Activated naive CD4-positive, alpha-beta T cell treated with anti-CD3 and anti-CD28 coated beads for 36 hours (primary cell): ENCODE results near the gene RBL1. TPM values are rescaled to one million over a fixed set of nuclear protein-coding genes. Genes with fewer than 3 reads are reported as not detected.
"Not testable (repeated sequence)": the region's sequence is repeated elsewhere in the genome, so short reads cannot be mapped to it uniquely, and the experiment has no call there.

Experiments used
- CTCF ChIA-PET: fragments of 350-600 bp; sonication (Branson Sonifier 250); formaldehyde crosslinking; loops from one replicate; lab custom pipeline; 2021; ENCODE audit warnings: antibody characterized with exemption; lab: Charles Lee
- DNase-seq: peaks from one replicate; pipeline ENCODE4 v3.0.0-alpha.2; 2020
- H3K27ac Mint-ChIP-seq: one replicate; pipeline ENCODE4 v1.8.0; 2021; ENCODE audit warnings: mild to moderate bottlenecking, mixed read lengths
- H3K27me3 Mint-ChIP-seq: one replicate; pipeline ENCODE4 v1.8.0; 2021; ENCODE audit warnings: low read depth, mixed read lengths
- H3K36me3 Mint-ChIP-seq: one replicate; pipeline ENCODE4 v1.8.0; 2021; ENCODE audit warnings: low read depth, mixed read lengths
- H3K4me1 Mint-ChIP-seq: one replicate; pipeline ENCODE4 v1.8.0; 2021; ENCODE audit warnings: low read depth, mixed read lengths
- H3K4me3 Mint-ChIP-seq: one replicate; pipeline ENCODE4 v1.8.0; 2021; ENCODE audit warnings: mild to moderate bottlenecking, moderate library complexity, mixed read lengths
- H3K9me3 Mint-ChIP-seq: one replicate; pipeline ENCODE4 v1.8.0; 2021; ENCODE audit warnings: mixed read lengths
- intact Hi-C: fragments of 100-400 bp; cut with micrococcal nuclease; formaldehyde crosslinking; loops from one replicate; pipeline ENCODE4 v1.15.1; 2023
- total RNA-seq, 2 experiments: library from RNA; stranded (reverse); gene quantifications; one replicate each; pipeline ENCODE4 v1.2.3, GENCODE V29; 2021

The RBL1 gene
- total RNA-seq, 2 experiments from 2014 or later = 32.9 to 36.2 TPM

- CTCF ChIA-PET = interaction anchor here (1.2 kb wide), 1 partner anchor 54 kb away, joined by 3 read pairs; no protein-coding TSS in a partner anchor
- peak; percentile 69 for DNase-seq
- H3K4me3 Mint-ChIP-seq = no peak overlapping the region
- no peaks in the 10 kb centered on the region for H3K27me3 Mint-ChIP-seq
- peak overlapping the region; percentile 59 for H3K27ac Mint-ChIP-seq
- intact Hi-C loops = no loop called here
- H3K9me3 Mint-ChIP-seq = no peaks in the 10 kb centered on the region
- H3K4me1 Mint-ChIP-seq = peaks cover 41% of the 10 kb centered on the region
- H3K36me3 Mint-ChIP-seq = no peaks in the 10 kb centered on the region
These were observed 120.5 kb downstream of the RBL1 start for GRCh38 chr20:36975099-36975818.

GRCh38 chr20:36974660-36975059 is 121.1 kb downstream of the RBL1 start:
- H3K27me3 Mint-ChIP-seq = no peaks in the 10 kb centered on the region
- peak overlapping the region; percentile 36 for H3K27ac Mint-ChIP-seq
- CTCF ChIA-PET = interaction anchor here (1.2 kb wide), 1 partner anchor 54 kb away, joined by 3 read pairs; no protein-coding TSS in a partner anchor
- peaks cover 2% of the 10 kb centered on the region for H3K36me3 Mint-ChIP-seq
- peaks cover 47% of the 10 kb centered on the region for H3K4me1 Mint-ChIP-seq
- no peaks in the 10 kb centered on the region for H3K9me3 Mint-ChIP-seq
- DNase-seq = peak; percentile 26
- H3K4me3 Mint-ChIP-seq = no peak overlapping the region
- intact Hi-C loops = loop anchor here (5.0 kb wide), 2 partner anchors 37 to 123 kb away; partner anchors contain the start of gene RBL1

- CTCF ChIA-PET = no interaction called here
These were observed 124.7 kb downstream of the RBL1 start for GRCh38 chr20:36971103-36971502.

GRCh38 chr20:36969478-36970186 is 126.2 kb downstream of the RBL1 start:
- CTCF ChIA-PET = interaction anchor here (1.2 kb wide), 1 partner anchor 134 kb away, joined by 5 read pairs; no protein-coding TSS in a partner anchor
- Mint-ChIP-seq H3K27ac (peak overlapping the region; percentile 86), H3K4me3 (peak overlapping the region; percentile 53), H3K36me3 (peaks cover 2% of the 10 kb centered on the region), H3K9me3 (no peaks in the 10 kb centered on the region), H3K4me1 (peaks cover 60% of the 10 kb centered on the region), H3K27me3 (no peaks in the 10 kb centered on the region)
- peak; percentile 67 for DNase-seq
- intact Hi-C loops = loop anchor here (1.0 to 5.0 kb wide), 3 partner anchors 32 to 128 kb away; partner anchors contain the start of gene RBL1

More at GRCh38 chr20:36971103-36971502, 124.7 kb downstream of the RBL1 start:
- H3K4me3 Mint-ChIP-seq = no peak overlapping the region
- intact Hi-C loops = loop anchor here (1.0 to 5.0 kb wide), 3 partner anchors 21 to 126 kb away; partner anchors contain the start of gene RBL1
- peaks cover 2% of the 10 kb centered on the region for H3K36me3 Mint-ChIP-seq
- H3K9me3 Mint-ChIP-seq = no peaks in the 10 kb centered on the region
- peak overlapping the region; percentile 59 for H3K27ac Mint-ChIP-seq
- DNase-seq = peak; percentile 62
- peaks cover 67% of the 10 kb centered on the region for H3K4me1 Mint-ChIP-seq
- no peaks in the 10 kb centered on the region for H3K27me3 Mint-ChIP-seq

- intact Hi-C loops = loop anchor here (1.0 kb wide), 1 partner anchor 46 kb away; no protein-coding TSS in a partner anchor
- CTCF ChIA-PET = interaction anchor here (1.2 kb wide), 1 partner anchor 133 kb away, joined by 5 read pairs; no protein-coding TSS in a partner anchor
These were observed 126.7 kb downstream of the RBL1 start for GRCh38 chr20:36969051-36969450.

GRCh38 chr20:36967636-36968035 is 128.2 kb downstream of the RBL1 start:
- intact Hi-C loops = no loop called here
- no peak for DNase-seq
- CTCF ChIA-PET = no interaction called here
- Mint-ChIP-seq H3K4me1 (peaks cover 55% of the 10 kb centered on the region), H3K9me3 (peaks cover 3% of the 10 kb centered on the region), H3K27me3 (no peaks in the 10 kb centered on the region), H3K4me3 (peak overlapping the region; percentile 4), H3K36me3 (peaks cover 5% of the 10 kb centered on the region), H3K27ac (peak overlapping the region; percentile 51)

More at GRCh38 chr20:36969051-36969450, 126.7 kb downstream of the RBL1 start:
- DNase-seq = no peak
- Mint-ChIP-seq H3K4me3 (peak overlapping the region; percentile 53), H3K27ac (peak overlapping the region; percentile 86), H3K9me3 (no peaks in the 10 kb centered on the region), H3K36me3 (peaks cover 2% of the 10 kb centered on the region), H3K27me3 (no peaks in the 10 kb centered on the region), H3K4me1 (peaks cover 58% of the 10 kb centered on the region)

- H3K9me3 Mint-ChIP-seq, DNase-seq, H3K4me3 Mint-ChIP-seq, H3K27me3 Mint-ChIP-seq, H3K36me3 Mint-ChIP-seq, H3K27ac Mint-ChIP-seq, intact Hi-C loops: not testable (repeated sequence)
- CTCF ChIA-PET = interaction anchor here (0.9 kb wide), 1 partner anchor 12 kb away, joined by 4 read pairs; no protein-coding TSS in a partner anchor
- H3K4me1 Mint-ChIP-seq = peaks cover 53% of the 10 kb centered on the region
These were observed 128.8 kb downstream of the RBL1 start for GRCh38 chr20:36966965-36967364.

- peaks cover 22% of the 10 kb centered on the region for H3K4me1 Mint-ChIP-seq
- intact Hi-C loops, H3K27me3 Mint-ChIP-seq, H3K9me3 Mint-ChIP-seq, H3K4me3 Mint-ChIP-seq, H3K36me3 Mint-ChIP-seq, H3K27ac Mint-ChIP-seq, DNase-seq: not testable (repeated sequence)
- CTCF ChIA-PET = interaction anchor here (0.6 kb wide), 1 partner anchor 79 kb away, joined by 3 read pairs; no protein-coding TSS in a partner anchor
These were observed 133.3 kb downstream of the RBL1 start for GRCh38 chr20:36962354-36962941.

GRCh38 chr20:36959242-36959641 is 136.6 kb downstream of the RBL1 start:
- Mint-ChIP-seq H3K27ac (no peak overlapping the region), H3K36me3 (peaks cover 5% of the 10 kb centered on the region), H3K9me3 (peaks cover 6% of the 10 kb centered on the region), H3K4me1 (peaks cover 26% of the 10 kb centered on the region), H3K4me3 (no peak overlapping the region), H3K27me3 (no peaks in the 10 kb centered on the region)
- DNase-seq = no peak
- CTCF ChIA-PET = interaction anchor here (0.7 kb wide), 1 partner anchor 540 kb away, joined by 3 read pairs; no protein-coding TSS in a partner anchor
- intact Hi-C loops = no loop called here

GRCh38 chr20:36957875-36958667 is 137.7 kb downstream of the RBL1 start:
- H3K36me3 Mint-ChIP-seq = peaks cover 5% of the 10 kb centered on the region
- peaks cover 6% of the 10 kb centered on the region for H3K9me3 Mint-ChIP-seq
- CTCF ChIA-PET = interaction anchor here (0.6 kb wide), 1 partner anchor 26 kb away, joined by 3 read pairs; no protein-coding TSS in a partner anchor
- H3K27ac Mint-ChIP-seq = no peak overlapping the region
- H3K4me3 Mint-ChIP-seq = no peak overlapping the region
- H3K27me3 Mint-ChIP-seq = no peaks in the 10 kb centered on the region
- peak; percentile 36 for DNase-seq
- intact Hi-C loops = no loop called here
- peaks cover 28% of the 10 kb centered on the region for H3K4me1 Mint-ChIP-seq

GRCh38 chr20:36956674-36957073 is 139.1 kb downstream of the RBL1 start:
- intact Hi-C loops = no loop called here
- Mint-ChIP-seq H3K27ac (no peak overlapping the region), H3K4me1 (peaks cover 27% of the 10 kb centered on the region), H3K27me3 (no peaks in the 10 kb centered on the region), H3K9me3 (no peaks in the 10 kb centered on the region), H3K4me3 (no peak overlapping the region), H3K36me3 (no peaks in the 10 kb centered on the region)
- CTCF ChIA-PET = no interaction called here
- no peak for DNase-seq
